ENCODE measurements around the gene KLF2.
A peak's percentile ranks its signal among the peaks of the same experiment; 100 is the strongest.

KLF2 gene

DNA sequence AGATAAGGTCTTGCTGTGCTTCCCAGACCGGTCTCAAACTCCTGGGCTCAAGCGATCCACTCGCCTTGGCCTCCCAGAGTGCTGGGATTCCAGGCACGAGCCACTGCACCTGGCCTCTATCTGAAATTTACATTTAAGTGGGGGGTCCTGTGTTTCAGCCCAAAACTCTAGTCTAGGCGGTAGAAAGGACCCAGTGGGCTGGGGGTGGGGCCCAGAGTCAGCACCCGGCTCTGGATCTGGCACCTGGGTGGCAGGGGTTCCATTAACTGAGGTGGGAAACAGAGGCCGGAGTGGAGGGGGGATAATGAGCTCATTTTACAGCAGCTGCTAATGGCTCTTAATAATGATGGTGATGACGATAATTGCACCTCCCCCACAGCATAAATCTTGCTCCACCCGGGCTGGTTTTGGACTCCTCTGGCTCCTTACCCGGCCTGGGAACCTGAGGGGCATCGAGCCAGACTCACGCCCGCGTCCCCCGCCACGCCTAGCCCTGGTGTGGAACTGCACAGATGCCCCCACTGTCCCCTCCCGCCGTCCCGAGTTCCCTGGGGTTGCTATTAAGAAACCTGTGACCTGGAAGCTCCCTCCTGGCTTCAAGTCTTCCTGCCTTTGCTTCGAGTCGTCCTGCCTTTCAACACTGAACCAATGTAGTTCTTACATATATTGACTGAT, 17.8 kb upstream of the KLF2 start:
- Histone ChIP-seq H3K4me3 (ENCODE audit: insufficient read depth, low read depth, low read length, poor library complexity, severe bottlenecking) (no peak overlapping the region), H3K4me1 (ENCODE audit: control insufficient read depth, insufficient read depth, low read length, poor library complexity, severe bottlenecking) (no peaks in the 10 kb centered on the region), H3K36me3 (ENCODE audit: control insufficient read depth, insufficient read depth, low read length) (no peaks in the 10 kb centered on the region), H3K9me3 (ENCODE audit: control insufficient read depth, low read length) (no peaks in the 10 kb centered on the region), H3K27ac (ENCODE audit: insufficient read depth, low read length, poor library complexity, severe bottlenecking) (no peak overlapping the region), H3K27me3 (replicated peaks; ENCODE audit: control insufficient read depth, insufficient read depth, low read length, poor library complexity, severe bottlenecking) (no peaks in the 10 kb centered on the region)
- no peak for DNase-seq

DNA sequence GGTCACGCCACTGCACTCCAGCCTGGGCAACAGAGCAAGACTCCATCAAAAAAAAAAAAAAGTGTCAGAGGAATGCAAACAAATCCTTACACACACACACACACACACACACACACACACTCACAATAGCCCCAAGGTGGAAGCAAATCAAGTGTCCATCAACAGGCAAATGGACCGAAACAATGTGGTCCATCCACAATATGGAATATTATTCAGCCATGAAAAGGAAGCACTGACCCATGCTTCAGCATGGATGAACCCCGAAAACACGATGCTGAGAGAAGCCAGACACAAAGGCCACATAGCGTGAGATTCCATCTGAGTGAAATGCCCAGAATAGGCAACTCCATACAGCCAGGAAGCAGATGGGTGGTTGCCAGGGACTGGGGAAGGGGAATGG, 16.5 kb upstream of the KLF2 start:
- no peak for DNase-seq
- H3K36me3 ChIP-seq (ENCODE audit: control insufficient read depth, insufficient read depth, low read length): no peaks in the 10 kb centered on the region

GRCh38 chr19:16309643-16310042, 15.0 kb upstream of the KLF2 start:
- Histone ChIP-seq H3K36me3 (ENCODE audit: control insufficient read depth, insufficient read depth, low read length) (no peaks in the 10 kb centered on the region), H3K27ac (ENCODE audit: insufficient read depth, low read length, poor library complexity, severe bottlenecking) (no peak overlapping the region), H3K4me3 (ENCODE audit: insufficient read depth, low read depth, low read length, poor library complexity, severe bottlenecking) (no peak overlapping the region), H3K9me3 (ENCODE audit: control insufficient read depth, low read length) (no peaks in the 10 kb centered on the region), H3K4me1 (ENCODE audit: control insufficient read depth, insufficient read depth, low read length, poor library complexity, severe bottlenecking) (no peaks in the 10 kb centered on the region), H3K27me3 (replicated peaks; ENCODE audit: control insufficient read depth, insufficient read depth, low read length, poor library complexity, severe bottlenecking) (no peaks in the 10 kb centered on the region)
- no peak for DNase-seq

More for the DNA sequence above, 16.5 kb upstream of the KLF2 start:
- Histone ChIP-seq H3K27ac (ENCODE audit: insufficient read depth, low read length, poor library complexity, severe bottlenecking) (no peak overlapping the region), H3K27me3 (replicated peaks; ENCODE audit: control insufficient read depth, insufficient read depth, low read length, poor library complexity, severe bottlenecking) (no peaks in the 10 kb centered on the region), H3K4me3 (ENCODE audit: insufficient read depth, low read depth, low read length, poor library complexity, severe bottlenecking) (no peak overlapping the region), H3K4me1 (ENCODE audit: control insufficient read depth, insufficient read depth, low read length, poor library complexity, severe bottlenecking) (no peaks in the 10 kb centered on the region), H3K9me3 (ENCODE audit: control insufficient read depth, low read length) (no peaks in the 10 kb centered on the region)

DNA sequence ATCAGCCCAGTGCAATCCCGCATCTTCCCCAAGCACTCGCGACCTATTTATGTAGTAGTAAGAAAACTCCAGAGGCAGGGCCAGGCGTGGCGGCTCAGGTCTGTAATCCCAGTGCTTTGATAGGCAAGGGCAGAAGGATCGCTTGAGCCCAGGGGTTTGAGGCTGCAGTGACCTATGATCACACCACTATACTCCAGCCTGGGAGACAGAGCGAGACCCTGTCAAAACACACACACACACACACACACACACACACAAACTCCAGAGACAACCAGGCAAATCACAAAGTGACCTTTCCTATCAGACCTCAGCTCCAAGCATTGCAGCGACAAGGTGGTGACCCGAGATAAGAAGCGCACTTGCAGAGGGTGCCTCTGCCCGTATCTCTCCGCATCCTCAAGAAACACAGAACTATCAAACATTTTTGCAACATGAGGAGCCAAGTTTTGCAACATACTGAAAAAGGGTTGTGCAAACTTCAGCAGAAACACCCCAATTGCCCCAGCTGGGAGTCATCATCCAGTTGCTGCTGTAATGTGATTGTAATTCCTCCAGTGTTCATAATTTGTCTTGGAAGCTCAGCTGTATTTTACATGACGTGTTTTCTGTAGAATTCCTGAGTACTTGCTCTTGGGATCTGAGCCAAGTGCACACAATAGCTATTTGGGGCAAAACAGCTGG, 8.7 kb upstream of the KLF2 start:
- Histone ChIP-seq H3K4me1 (ENCODE audit: control insufficient read depth, insufficient read depth, low read length, poor library complexity, severe bottlenecking) (peaks cover 4% of the 10 kb centered on the region), H3K27ac (ENCODE audit: insufficient read depth, low read length, poor library complexity, severe bottlenecking) (no peak overlapping the region), H3K9me3 (ENCODE audit: control insufficient read depth, low read length) (no peaks in the 10 kb centered on the region), H3K27me3 (replicated peaks; ENCODE audit: control insufficient read depth, insufficient read depth, low read length, poor library complexity, severe bottlenecking) (no peaks in the 10 kb centered on the region), H3K4me3 (ENCODE audit: insufficient read depth, low read depth, low read length, poor library complexity, severe bottlenecking) (no peak overlapping the region), H3K36me3 (ENCODE audit: control insufficient read depth, insufficient read depth, low read length) (no peaks in the 10 kb centered on the region)
- DNase-seq: no peak

DNA sequence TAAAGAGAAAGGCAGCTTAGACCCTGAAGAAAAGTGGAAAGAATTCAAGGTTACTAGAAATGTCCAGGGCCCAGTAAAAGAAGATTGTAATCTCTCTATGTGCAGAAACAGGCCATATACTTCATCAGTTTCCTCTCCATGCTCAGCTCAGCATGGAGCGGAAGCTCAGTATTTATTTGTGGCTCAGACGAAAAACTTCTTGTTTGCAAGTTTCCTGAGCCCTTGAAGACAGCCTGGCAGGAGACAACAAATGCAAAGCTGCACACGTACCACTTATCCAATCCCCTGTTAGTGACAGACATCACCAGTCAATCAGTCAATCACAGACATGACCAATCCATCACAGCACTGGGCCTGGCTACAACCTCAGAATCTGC, 8.1 kb upstream of the KLF2 start:
- no peak for DNase-seq
- H3K36me3 ChIP-seq (ENCODE audit: control insufficient read depth, insufficient read depth, low read length): no peaks in the 10 kb centered on the region
- H3K4me3 ChIP-seq (ENCODE audit: insufficient read depth, low read depth, low read length, poor library complexity, severe bottlenecking): no peak overlapping the region
- no peaks in the 10 kb centered on the region for H3K27me3 ChIP-seq (replicated peaks; ENCODE audit: control insufficient read depth, insufficient read depth, low read length, poor library complexity, severe bottlenecking)
- no peaks in the 10 kb centered on the region for H3K9me3 ChIP-seq (ENCODE audit: control insufficient read depth, low read length)
- no peak overlapping the region for H3K27ac ChIP-seq (ENCODE audit: insufficient read depth, low read length, poor library complexity, severe bottlenecking)
- H3K4me1 ChIP-seq (ENCODE audit: control insufficient read depth, insufficient read depth, low read length, poor library complexity, severe bottlenecking): peaks cover 4% of the 10 kb centered on the region

DNA sequence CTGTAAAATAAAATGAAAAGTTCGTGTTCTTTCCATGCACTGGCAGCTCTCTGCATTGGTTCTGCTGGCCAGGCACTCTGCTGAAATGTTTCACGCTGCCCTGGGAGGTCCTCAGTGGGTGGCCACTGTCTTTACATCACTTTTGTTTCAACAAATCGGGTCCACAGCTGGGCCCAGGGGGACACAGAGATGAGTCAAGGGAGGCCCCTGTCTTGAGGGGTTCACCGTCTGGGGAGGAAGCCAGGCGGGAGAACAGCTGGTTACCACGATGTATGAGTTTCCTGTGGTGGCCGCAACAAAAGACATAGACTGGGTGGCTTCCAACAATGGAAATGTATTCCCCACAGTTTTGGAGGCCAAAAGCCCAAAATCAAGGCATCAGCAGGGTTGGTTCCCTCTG, 5.1 kb upstream of the KLF2 start:
- peak in 1 of 3 donors; percentile 17 for DNase-seq
- Histone ChIP-seq H3K27ac (ENCODE audit: insufficient read depth, low read length, poor library complexity, severe bottlenecking) (no peak overlapping the region), H3K27me3 (replicated peaks; ENCODE audit: control insufficient read depth, insufficient read depth, low read length, poor library complexity, severe bottlenecking) (no peaks in the 10 kb centered on the region), H3K36me3 (ENCODE audit: control insufficient read depth, insufficient read depth, low read length) (no peaks in the 10 kb centered on the region), H3K9me3 (ENCODE audit: control insufficient read depth, low read length) (no peaks in the 10 kb centered on the region), H3K4me1 (ENCODE audit: control insufficient read depth, insufficient read depth, low read length, poor library complexity, severe bottlenecking) (peaks cover 13% of the 10 kb centered on the region), H3K4me3 (ENCODE audit: insufficient read depth, low read depth, low read length, poor library complexity, severe bottlenecking) (no peak overlapping the region)

- Histone ChIP-seq H3K27ac (ENCODE audit: insufficient read depth, low read length, poor library complexity, severe bottlenecking) (no peak overlapping the region), H3K36me3 (ENCODE audit: control insufficient read depth, insufficient read depth, low read length) (peaks cover 9% of the 10 kb centered on the region), H3K27me3 (replicated peaks; ENCODE audit: control insufficient read depth, insufficient read depth, low read length, poor library complexity, severe bottlenecking) (no peaks in the 10 kb centered on the region), H3K9me3 (ENCODE audit: control insufficient read depth, low read length) (no peaks in the 10 kb centered on the region), H3K4me1 (ENCODE audit: control insufficient read depth, insufficient read depth, low read length, poor library complexity, severe bottlenecking) (peaks cover 13% of the 10 kb centered on the region), H3K4me3 (ENCODE audit: insufficient read depth, low read depth, low read length, poor library complexity, severe bottlenecking) (no peak overlapping the region)
- no peak for DNase-seq
Observed at GRCh38 chr19:16320987-16321386, 3.6 kb upstream of the KLF2 start.

- H3K27ac ChIP-seq (ENCODE audit: insufficient read depth, low read length, poor library complexity, severe bottlenecking): peak overlapping the region; percentile 89
- DNase-seq: peak in 2 of 3 donors; percentile 37 to 55
- no peaks in the 10 kb centered on the region for H3K27me3 ChIP-seq (replicated peaks; ENCODE audit: control insufficient read depth, insufficient read depth, low read length, poor library complexity, severe bottlenecking)
- peaks cover 37% of the 10 kb centered on the region for H3K36me3 ChIP-seq (ENCODE audit: control insufficient read depth, insufficient read depth, low read length)
- H3K9me3 ChIP-seq (ENCODE audit: control insufficient read depth, low read length): no peaks in the 10 kb centered on the region
- H3K4me1 ChIP-seq (ENCODE audit: control insufficient read depth, insufficient read depth, low read length, poor library complexity, severe bottlenecking): peaks cover 23% of the 10 kb centered on the region
- H3K4me3 ChIP-seq (ENCODE audit: insufficient read depth, low read depth, low read length, poor library complexity, severe bottlenecking): peak overlapping the region; percentile 81
Observed at GRCh38 chr19:16325161-16325527, 518 bp downstream of the KLF2 start.

DNA sequence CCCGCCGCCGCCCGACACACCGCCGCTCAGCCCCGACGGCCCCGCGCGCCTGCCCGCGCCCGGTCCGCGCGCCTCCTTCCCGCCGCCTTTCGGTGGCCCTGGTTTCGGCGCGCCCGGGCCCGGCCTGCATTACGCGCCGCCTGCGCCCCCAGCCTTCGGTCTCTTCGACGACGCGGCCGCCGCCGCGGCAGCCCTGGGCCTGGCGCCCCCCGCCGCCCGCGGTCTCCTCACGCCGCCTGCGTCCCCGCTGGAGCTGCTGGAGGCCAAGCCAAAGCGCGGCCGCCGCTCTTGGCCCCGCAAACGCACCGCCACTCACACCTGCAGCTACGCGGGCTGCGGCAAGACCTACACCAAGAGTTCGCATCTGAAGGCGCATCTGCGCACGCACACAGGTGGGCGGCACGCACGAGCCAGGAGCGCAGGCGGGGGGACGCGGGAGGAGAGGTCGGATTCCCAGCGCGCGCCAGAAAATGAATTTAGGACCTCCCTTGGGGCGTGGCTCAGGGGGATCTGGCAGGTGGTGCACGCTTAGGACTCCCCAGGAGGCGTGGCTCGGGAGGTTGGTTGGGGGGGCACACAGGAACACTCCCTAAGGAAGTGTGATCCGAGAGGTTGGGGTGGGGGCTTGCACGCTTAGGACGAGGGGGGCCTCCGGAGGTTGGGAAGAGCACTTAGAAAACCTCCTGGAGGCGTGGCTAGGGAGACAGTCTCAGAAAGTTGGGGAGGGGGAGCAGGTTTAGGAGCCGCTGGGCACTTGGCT, 1.2 kb downstream of the KLF2 start:
- Histone ChIP-seq H3K27me3 (replicated peaks; ENCODE audit: control insufficient read depth, insufficient read depth, low read length, poor library complexity, severe bottlenecking) (no peaks in the 10 kb centered on the region), H3K36me3 (ENCODE audit: control insufficient read depth, insufficient read depth, low read length) (peaks cover 37% of the 10 kb centered on the region), H3K4me3 (ENCODE audit: insufficient read depth, low read depth, low read length, poor library complexity, severe bottlenecking) (peak overlapping the region; percentile 98), H3K4me1 (ENCODE audit: control insufficient read depth, insufficient read depth, low read length, poor library complexity, severe bottlenecking) (peaks cover 25% of the 10 kb centered on the region), H3K9me3 (ENCODE audit: control insufficient read depth, low read length) (no peaks in the 10 kb centered on the region), H3K27ac (ENCODE audit: insufficient read depth, low read length, poor library complexity, severe bottlenecking) (peak overlapping the region; percentile 89)
- DNase-seq: peak; percentile 36 to 66 (median 43)
